ENCODE results near the gene CBARP. TPM values are rescaled to one million over a fixed set of nuclear protein-coding genes. Genes with fewer than 3 reads are reported as not detected.
A peak's percentile ranks its signal among the peaks of the same experiment; 100 is the strongest.

The CBARP gene
- total and polyA plus RNA-seq, 9 of the 15 experiments (the other 6 are each of a cell fraction or from before 2014, with no cell fraction given), result 0.03 to 8.9 (median 1.2) TPM; not detected in 1

DNA sequence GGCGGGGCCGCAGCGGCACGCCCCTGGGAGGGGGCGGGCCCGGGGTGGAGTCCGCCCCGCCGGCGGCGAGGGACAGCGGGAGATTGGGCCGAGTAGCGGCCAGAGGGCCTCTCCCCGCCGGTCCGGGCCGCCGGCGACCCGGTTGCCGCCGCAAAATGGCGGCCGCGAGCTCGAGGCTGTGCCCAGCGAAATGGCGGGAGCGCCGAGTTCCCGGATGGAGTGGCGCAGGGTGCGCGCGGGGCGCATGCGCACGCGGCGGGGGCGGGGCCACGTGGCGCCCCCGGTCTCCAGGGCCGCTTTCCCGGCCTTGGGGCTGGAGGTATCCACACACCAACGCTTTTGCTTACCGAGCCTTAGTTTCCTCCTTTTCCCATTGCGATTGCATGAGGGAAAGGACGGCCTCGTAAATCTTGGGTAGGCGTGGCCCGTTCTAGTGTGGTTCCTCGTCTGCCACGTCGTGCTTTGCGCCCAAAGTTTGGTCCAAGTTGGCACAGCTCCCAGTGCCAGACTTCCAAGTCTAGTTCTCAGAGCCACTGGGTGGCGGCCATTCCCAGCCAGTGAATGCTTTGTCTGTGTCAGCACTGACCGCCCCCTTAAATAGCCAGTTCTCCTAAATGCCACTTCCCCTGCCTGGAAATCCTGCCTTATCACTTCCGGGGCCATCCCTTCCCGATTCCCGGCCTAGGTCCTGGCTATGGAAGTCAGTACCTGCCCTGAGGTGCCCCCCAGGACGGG is 31.8 kb upstream of the CBARP start (continued):
- TF ChIP-seq IRF1 (CRISPR knock-in tag; IDR thresholded peaks at IDR 0.05; ENCODE audit: borderline replicate concordance) (no peak), ZNF766 (CRISPR knock-in tag; conservative IDR thresholded peaks at IDR 0.05) (no peak; the same call in 1 of the 2 replicates), MLX (CRISPR knock-in tag; conservative IDR thresholded peaks at IDR 0.05) (no peak), TAF9B (IDR thresholded peaks at IDR 0.05; ENCODE audit: partially characterized antibody) (no peak), NUFIP1 (IDR thresholded peaks at IDR 0.05; ENCODE audit: partially characterized antibody) (no peak), WHSC1 (IDR thresholded peaks at IDR 0.05; ENCODE audit: low read length) (no peak), KLF16 (IDR thresholded peaks at IDR 0.05) (no peak), ILF3 (IDR thresholded peaks at IDR 0.05; ENCODE audit: borderline replicate concordance) (peak; percentile 94; the same call in 1 of the 2 replicates), TCF7L2 (IDR thresholded peaks at IDR 0.05; ENCODE audit: low read depth, low read length) (no peak), ADNP (tag; IDR thresholded peaks at IDR 0.05) (no peak), GATA2 (CRISPR knock-in tag; IDR thresholded peaks at IDR 0.05) (no peak), RNF219 (CRISPR knock-in tag; IDR thresholded peaks at IDR 0.05) (no peak), HDAC1 (IDR thresholded peaks at IDR 0.05) (peak in 1 of 2 experiments; percentile 64; a peak in 2 of 4 replicates)
- TF ChIP-seq, protein P1, sequence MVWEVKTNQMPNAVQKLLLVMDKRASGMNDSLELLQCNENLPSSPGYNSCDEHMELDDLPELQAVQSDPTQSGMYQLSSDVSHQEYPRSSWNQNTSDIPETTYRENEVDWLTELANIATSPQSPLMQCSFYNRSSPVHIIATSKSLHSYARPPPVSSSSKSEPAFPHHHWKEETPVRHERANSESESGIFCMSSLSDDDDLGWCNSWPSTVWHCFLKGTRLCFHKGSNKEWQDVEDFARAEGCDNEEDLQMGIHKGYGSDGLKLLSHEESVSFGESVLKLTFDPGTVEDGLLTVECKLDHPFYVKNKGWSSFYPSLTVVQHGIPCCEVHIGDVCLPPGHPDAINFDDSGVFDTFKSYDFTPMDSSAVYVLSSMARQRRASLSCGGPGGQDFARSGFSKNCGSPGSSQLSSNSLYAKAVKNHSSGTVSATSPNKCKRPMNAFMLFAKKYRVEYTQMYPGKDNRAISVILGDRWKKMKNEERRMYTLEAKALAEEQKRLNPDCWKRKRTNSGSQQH (CRISPR knock-in tag; IDR thresholded peaks at IDR 0.05), result no peak
- TF ChIP-seq, protein P2, sequence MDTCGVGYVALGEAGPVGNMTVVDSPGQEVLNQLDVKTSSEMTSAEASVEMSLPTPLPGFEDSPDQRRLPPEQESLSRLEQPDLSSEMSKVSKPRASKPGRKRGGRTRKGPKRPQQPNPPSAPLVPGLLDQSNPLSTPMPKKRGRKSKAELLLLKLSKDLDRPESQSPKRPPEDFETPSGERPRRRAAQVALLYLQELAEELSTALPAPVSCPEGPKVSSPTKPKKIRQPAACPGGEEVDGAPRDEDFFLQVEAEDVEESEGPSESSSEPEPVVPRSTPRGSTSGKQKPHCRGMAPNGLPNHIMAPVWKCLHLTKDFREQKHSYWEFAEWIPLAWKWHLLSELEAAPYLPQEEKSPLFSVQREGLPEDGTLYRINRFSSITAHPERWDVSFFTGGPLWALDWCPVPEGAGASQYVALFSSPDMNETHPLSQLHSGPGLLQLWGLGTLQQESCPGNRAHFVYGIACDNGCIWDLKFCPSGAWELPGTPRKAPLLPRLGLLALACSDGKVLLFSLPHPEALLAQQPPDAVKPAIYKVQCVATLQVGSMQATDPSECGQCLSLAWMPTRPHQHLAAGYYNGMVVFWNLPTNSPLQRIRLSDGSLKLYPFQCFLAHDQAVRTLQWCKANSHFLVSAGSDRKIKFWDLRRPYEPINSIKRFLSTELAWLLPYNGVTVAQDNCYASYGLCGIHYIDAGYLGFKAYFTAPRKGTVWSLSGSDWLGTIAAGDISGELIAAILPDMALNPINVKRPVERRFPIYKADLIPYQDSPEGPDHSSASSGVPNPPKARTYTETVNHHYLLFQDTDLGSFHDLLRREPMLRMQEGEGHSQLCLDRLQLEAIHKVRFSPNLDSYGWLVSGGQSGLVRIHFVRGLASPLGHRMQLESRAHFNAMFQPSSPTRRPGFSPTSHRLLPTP (IDR thresholded peaks at IDR 0.05; ENCODE audit: borderline replicate concordance, extremely low read depth, insufficient read length), result no peak
- TF ChIP-seq, protein P3, sequence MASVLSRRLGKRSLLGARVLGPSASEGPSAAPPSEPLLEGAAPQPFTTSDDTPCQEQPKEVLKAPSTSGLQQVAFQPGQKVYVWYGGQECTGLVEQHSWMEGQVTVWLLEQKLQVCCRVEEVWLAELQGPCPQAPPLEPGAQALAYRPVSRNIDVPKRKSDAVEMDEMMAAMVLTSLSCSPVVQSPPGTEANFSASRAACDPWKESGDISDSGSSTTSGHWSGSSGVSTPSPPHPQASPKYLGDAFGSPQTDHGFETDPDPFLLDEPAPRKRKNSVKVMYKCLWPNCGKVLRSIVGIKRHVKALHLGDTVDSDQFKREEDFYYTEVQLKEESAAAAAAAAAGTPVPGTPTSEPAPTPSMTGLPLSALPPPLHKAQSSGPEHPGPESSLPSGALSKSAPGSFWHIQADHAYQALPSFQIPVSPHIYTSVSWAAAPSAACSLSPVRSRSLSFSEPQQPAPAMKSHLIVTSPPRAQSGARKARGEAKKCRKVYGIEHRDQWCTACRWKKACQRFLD (CRISPR knock-in tag; IDR thresholded peaks at IDR 0.05), result no peak

Data from K562 (cell line).